ENCODE data around the gene FRK. TPM values are rescaled to one million over a fixed set of nuclear protein-coding genes. Genes with fewer than 3 reads are reported as not detected.

Gene FRK
- total RNA-seq, 1 donor from 2014 or later: 0.11 TPM

DNA sequence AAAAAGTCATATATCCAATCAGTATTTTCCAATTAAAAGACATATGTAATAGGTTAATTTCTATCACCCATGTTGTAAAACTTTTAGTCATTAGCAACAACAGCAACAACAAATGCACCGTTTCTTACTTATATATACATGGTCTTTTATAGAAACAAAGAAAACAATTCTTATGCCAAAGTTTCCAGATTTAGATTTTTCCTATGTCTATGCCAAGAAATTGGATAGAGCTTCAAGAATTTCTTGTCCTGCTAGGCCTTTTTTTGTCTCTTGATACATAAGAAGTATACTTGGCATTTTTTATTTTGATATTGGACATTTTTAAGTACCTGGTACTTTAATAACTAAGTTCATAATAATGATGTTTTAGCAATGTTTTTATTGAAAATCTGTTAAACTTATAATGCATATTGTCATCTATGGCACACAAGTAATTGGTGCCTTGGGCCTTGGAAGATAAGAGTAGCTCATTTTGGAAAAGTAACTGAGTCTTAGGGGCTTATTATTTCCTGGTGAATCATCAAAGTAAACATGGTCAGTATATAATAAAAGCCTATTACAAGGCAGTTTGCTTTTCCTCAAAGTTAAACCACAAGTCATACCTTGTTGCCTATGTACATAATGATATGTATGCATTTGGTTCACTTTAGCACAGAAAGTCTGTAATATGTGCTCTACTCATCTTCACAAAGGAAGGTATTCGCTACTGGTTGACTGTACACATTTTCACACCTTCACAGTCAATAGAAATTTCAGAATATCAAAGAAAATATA, 10.1 kb upstream of the FRK start:
- Histone ChIP-seq H3F3A (ENCODE audit: low read depth) (no peaks in the 10 kb centered on the region), H3K79me2 (ENCODE audit: low read depth) (no peaks in the 10 kb centered on the region), H3K4me2 (no peak overlapping the region), H2AFZ (replicated peaks) (no peak overlapping the region), H3K9ac (no peak overlapping the region), H3K36me3 (no peaks in the 10 kb centered on the region), H3K4me1 (no peaks in the 10 kb centered on the region), H3K9me3 (ENCODE audit: low read depth) (no peaks in the 10 kb centered on the region), H3K4me3 (no peak overlapping the region), H3K27ac (no peak overlapping the region), H3K27me3 (no peaks in the 10 kb centered on the region), H4K20me1 (ENCODE audit: low read depth) (no peaks in the 10 kb centered on the region)
- Mint-ChIP-seq H3K27ac (no peak overlapping the region), H3K4me1 (peaks cover 4% of the 10 kb centered on the region), H3K36me3 (no peaks in the 10 kb centered on the region), H3K9me3 (no peaks in the 10 kb centered on the region), H3K4me3 (no peak overlapping the region), H3K27me3 (ENCODE audit: insufficient read depth, low read depth) (no peaks in the 10 kb centered on the region)
- TF ChIP-seq EZH2phosphoT487 (IDR thresholded peaks at IDR 0.05): no peak
- TF ChIP-seq EZH2 (IDR thresholded peaks at IDR 0.05): no peak
- no peak for DNase-seq (ENCODE audit: low spot score)

DNA sequence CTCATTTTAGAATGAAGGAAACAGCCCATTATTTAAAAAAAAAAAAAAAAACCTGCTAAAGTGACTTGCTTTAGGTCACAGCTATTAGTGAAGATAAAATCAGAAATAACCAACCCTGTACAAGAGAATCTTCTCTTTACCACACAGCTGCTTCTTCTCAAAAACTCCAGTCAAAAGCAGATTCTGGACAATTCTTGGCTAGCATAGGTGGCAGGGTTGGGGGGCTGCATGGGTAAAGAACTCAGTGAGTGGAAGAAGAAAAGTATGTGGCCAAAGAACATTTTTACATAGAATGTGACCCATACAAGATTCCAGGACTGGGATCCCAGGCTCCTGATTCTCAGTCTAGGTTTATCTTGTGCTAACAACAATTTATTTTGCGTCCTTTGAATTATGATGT, 9.4 kb upstream of the FRK start:
- Histone ChIP-seq H3K9me3 (ENCODE audit: low read depth) (no peaks in the 10 kb centered on the region), H3K27me3 (no peaks in the 10 kb centered on the region), H2AFZ (replicated peaks) (no peak overlapping the region), H3K79me2 (ENCODE audit: low read depth) (no peaks in the 10 kb centered on the region), H3F3A (ENCODE audit: low read depth) (no peaks in the 10 kb centered on the region), H4K20me1 (ENCODE audit: low read depth) (no peaks in the 10 kb centered on the region), H3K27ac (no peak overlapping the region), H3K4me1 (no peaks in the 10 kb centered on the region), H3K36me3 (no peaks in the 10 kb centered on the region), H3K4me2 (no peak overlapping the region), H3K9ac (no peak overlapping the region), H3K4me3 (no peak overlapping the region)
- peaks cover 4% of the 10 kb centered on the region for H3K4me1 Mint-ChIP-seq
- H3K4me3 Mint-ChIP-seq: no peak overlapping the region
- no peak overlapping the region for H3K27ac Mint-ChIP-seq
- no peaks in the 10 kb centered on the region for H3K36me3 Mint-ChIP-seq
- DNase-seq (ENCODE audit: low spot score): no peak
- H3K9me3 Mint-ChIP-seq: no peaks in the 10 kb centered on the region
- TF ChIP-seq EZH2 (IDR thresholded peaks at IDR 0.05) (no peak), EZH2phosphoT487 (IDR thresholded peaks at IDR 0.05) (no peak)
- TF ChIP-seq, protein P1, sequence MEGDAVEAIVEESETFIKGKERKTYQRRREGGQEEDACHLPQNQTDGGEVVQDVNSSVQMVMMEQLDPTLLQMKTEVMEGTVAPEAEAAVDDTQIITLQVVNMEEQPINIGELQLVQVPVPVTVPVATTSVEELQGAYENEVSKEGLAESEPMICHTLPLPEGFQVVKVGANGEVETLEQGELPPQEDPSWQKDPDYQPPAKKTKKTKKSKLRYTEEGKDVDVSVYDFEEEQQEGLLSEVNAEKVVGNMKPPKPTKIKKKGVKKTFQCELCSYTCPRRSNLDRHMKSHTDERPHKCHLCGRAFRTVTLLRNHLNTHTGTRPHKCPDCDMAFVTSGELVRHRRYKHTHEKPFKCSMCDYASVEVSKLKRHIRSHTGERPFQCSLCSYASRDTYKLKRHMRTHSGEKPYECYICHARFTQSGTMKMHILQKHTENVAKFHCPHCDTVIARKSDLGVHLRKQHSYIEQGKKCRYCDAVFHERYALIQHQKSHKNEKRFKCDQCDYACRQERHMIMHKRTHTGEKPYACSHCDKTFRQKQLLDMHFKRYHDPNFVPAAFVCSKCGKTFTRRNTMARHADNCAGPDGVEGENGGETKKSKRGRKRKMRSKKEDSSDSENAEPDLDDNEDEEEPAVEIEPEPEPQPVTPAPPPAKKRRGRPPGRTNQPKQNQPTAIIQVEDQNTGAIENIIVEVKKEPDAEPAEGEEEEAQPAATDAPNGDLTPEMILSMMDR (IDR thresholded peaks at IDR 0.05): no peak
- H3K27me3 Mint-ChIP-seq (ENCODE audit: insufficient read depth, low read depth): no peaks in the 10 kb centered on the region

DNA sequence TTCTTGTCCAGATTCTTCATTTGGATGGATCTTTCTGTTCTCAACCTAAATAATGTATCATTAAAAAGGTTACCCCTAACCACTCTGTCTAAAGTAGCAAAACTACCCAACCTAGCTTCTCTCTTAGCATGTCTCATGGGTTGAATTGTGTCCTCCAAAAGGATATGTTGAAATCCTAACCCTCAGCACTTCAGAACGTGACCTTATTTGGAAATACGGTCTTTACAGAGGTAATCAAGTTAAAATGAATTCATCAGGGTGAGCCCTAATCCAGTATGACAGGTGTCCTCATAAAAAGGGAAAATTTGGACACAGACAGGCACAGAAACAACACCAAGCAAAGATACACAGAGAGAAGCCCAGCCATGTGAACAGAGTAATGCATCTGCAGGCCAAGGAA, 6.1 kb upstream of the FRK start:
- Histone ChIP-seq H3K27me3 (no peaks in the 10 kb centered on the region), H3K79me2 (ENCODE audit: low read depth) (no peaks in the 10 kb centered on the region), H3K4me1 (no peaks in the 10 kb centered on the region), H3K4me3 (no peak overlapping the region), H3K9me3 (ENCODE audit: low read depth) (no peaks in the 10 kb centered on the region), H3K4me2 (no peak overlapping the region), H3K36me3 (no peaks in the 10 kb centered on the region), H3F3A (ENCODE audit: low read depth) (no peaks in the 10 kb centered on the region), H4K20me1 (ENCODE audit: low read depth) (no peaks in the 10 kb centered on the region), H3K27ac (no peak overlapping the region), H3K9ac (no peak overlapping the region), H2AFZ (replicated peaks) (no peak overlapping the region)
- Mint-ChIP-seq H3K4me1 (peaks cover 4% of the 10 kb centered on the region), H3K4me3 (no peak overlapping the region), H3K27ac (no peak overlapping the region), H3K36me3 (no peaks in the 10 kb centered on the region), H3K9me3 (no peaks in the 10 kb centered on the region), H3K27me3 (ENCODE audit: insufficient read depth, low read depth) (no peaks in the 10 kb centered on the region)
- no peak for DNase-seq (ENCODE audit: low spot score)
- TF ChIP-seq, protein P1 (IDR thresholded peaks at IDR 0.05): no peak
- no peak for TF ChIP-seq EZH2 (IDR thresholded peaks at IDR 0.05)
- no peak for TF ChIP-seq EZH2phosphoT487 (IDR thresholded peaks at IDR 0.05)

DNA sequence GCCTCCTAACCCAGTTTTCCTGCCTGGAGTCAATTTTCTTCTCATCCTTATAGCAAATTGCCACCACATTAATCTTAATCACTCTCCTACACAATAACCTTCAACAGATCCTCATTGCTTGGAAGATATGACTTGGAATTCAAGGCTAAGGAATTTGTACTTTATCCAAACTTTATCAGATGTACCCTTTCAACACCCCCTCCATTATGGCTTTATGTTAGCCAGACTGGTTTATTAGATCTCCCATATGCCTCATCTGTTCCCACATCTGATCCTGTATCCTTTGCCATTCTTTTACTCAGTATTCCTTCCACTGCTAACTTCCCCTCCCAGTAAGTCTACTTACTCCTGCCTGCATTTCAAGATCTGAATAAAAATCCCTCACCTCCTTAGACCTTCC, 4.0 kb upstream of the FRK start:
- Mint-ChIP-seq H3K4me3 (no peak overlapping the region), H3K9me3 (no peaks in the 10 kb centered on the region), H3K27ac (no peak overlapping the region), H3K4me1 (peaks cover 3% of the 10 kb centered on the region), H3K27me3 (ENCODE audit: insufficient read depth, low read depth) (no peaks in the 10 kb centered on the region), H3K36me3 (no peaks in the 10 kb centered on the region)
- Histone ChIP-seq H2AFZ (replicated peaks) (no peak overlapping the region), H4K20me1 (ENCODE audit: low read depth) (no peaks in the 10 kb centered on the region), H3K4me2 (no peak overlapping the region), H3F3A (ENCODE audit: low read depth) (no peaks in the 10 kb centered on the region), H3K36me3 (no peaks in the 10 kb centered on the region), H3K79me2 (ENCODE audit: low read depth) (no peaks in the 10 kb centered on the region), H3K4me1 (no peaks in the 10 kb centered on the region), H3K9me3 (ENCODE audit: low read depth) (no peaks in the 10 kb centered on the region), H3K27me3 (no peaks in the 10 kb centered on the region), H3K4me3 (no peak overlapping the region), H3K27ac (no peak overlapping the region), H3K9ac (no peak overlapping the region)
- DNase-seq (ENCODE audit: low spot score): no peak
- TF ChIP-seq EZH2 (IDR thresholded peaks at IDR 0.05): no peak
- TF ChIP-seq EZH2phosphoT487 (IDR thresholded peaks at IDR 0.05): no peak
- TF ChIP-seq, protein P1 (IDR thresholded peaks at IDR 0.05): no peak

All from neural progenitor cell (in vitro differentiated cells).